ENCODE results near the gene KLHL29.

The KLHL29 gene

GRCh38 chr2:23485841-23486683 is 101.1 kb downstream of the KLHL29 start:
- no peak overlapping the region for H3K4me3 ChIP-seq (ENCODE audit: low read depth in 1 of 2, low read length in 2 of 2)
- TF ChIP-seq EZH2 (IDR thresholded peaks at IDR 0.05; ENCODE audit: borderline replicate concordance, low read depth, low read length, severe bottlenecking) (no peak), CTCF (IDR thresholded peaks at IDR 0.05; ENCODE audit: borderline replicate concordance, extremely low read depth, low read length, poor library complexity, severe bottlenecking) (no peak)
- ATAC-seq (ENCODE audit: insufficient read depth, low read depth) (no peak), DNase-seq (no peak)
- no peak overlapping the region for H2AFZ ChIP-seq (ENCODE audit: low read depth, low read length)
- H3K4me1 ChIP-seq (ENCODE audit: insufficient read depth, low read length), result no peaks in the 10 kb centered on the region
- peaks cover 28% of the 10 kb centered on the region for H4K20me1 ChIP-seq (ENCODE audit: insufficient read depth, low read length)
- no peaks in the 10 kb centered on the region for H3K27me3 ChIP-seq (ENCODE audit: insufficient read depth, low read length, poor library complexity)
- no peak overlapping the region for H3K27ac ChIP-seq (ENCODE audit: low read length)
- H3K9ac ChIP-seq (ENCODE audit: low read depth, low read length), result no peak overlapping the region
- H3K4me2 ChIP-seq (ENCODE audit: insufficient read depth, low read length), result no peak overlapping the region
- H3K79me2 ChIP-seq (ENCODE audit: insufficient read depth, low read length), result no peaks in the 10 kb centered on the region
- no peaks in the 10 kb centered on the region for H3K9me3 ChIP-seq (ENCODE audit: insufficient read depth, low read length, severe bottlenecking)
- no peaks in the 10 kb centered on the region for H3K36me3 ChIP-seq (ENCODE audit: insufficient read depth, low read length)

GRCh38 chr2:23486684-23487075 is 101.7 kb downstream of the KLHL29 start:
- H3K27ac ChIP-seq (ENCODE audit: low read length), result no peak overlapping the region
- H3K36me3 ChIP-seq (ENCODE audit: insufficient read depth, low read length), result no peaks in the 10 kb centered on the region
- no peaks in the 10 kb centered on the region for H3K79me2 ChIP-seq (ENCODE audit: insufficient read depth, low read length)
- H3K4me2 ChIP-seq (ENCODE audit: insufficient read depth, low read length), result no peak overlapping the region
- no peak for TF ChIP-seq CTCF (IDR thresholded peaks at IDR 0.05; ENCODE audit: borderline replicate concordance, extremely low read depth, low read length, poor library complexity, severe bottlenecking)
- TF ChIP-seq EZH2 (IDR thresholded peaks at IDR 0.05; ENCODE audit: borderline replicate concordance, low read depth, low read length, severe bottlenecking), result no peak
- DNase-seq, result no peak
- no peaks in the 10 kb centered on the region for H3K27me3 ChIP-seq (ENCODE audit: insufficient read depth, low read length, poor library complexity)
- no peak overlapping the region for H3K9ac ChIP-seq (ENCODE audit: low read depth, low read length)
- H3K9me3 ChIP-seq (ENCODE audit: insufficient read depth, low read length, severe bottlenecking), result no peaks in the 10 kb centered on the region
- peaks cover 33% of the 10 kb centered on the region for H4K20me1 ChIP-seq (ENCODE audit: insufficient read depth, low read length)
- no peak for ATAC-seq (ENCODE audit: insufficient read depth, low read depth)
- no peak overlapping the region for H3K4me3 ChIP-seq (ENCODE audit: low read depth in 1 of 2, low read length in 2 of 2)
- H2AFZ ChIP-seq (ENCODE audit: low read depth, low read length), result no peak overlapping the region
- no peaks in the 10 kb centered on the region for H3K4me1 ChIP-seq (ENCODE audit: insufficient read depth, low read length)

DNA sequence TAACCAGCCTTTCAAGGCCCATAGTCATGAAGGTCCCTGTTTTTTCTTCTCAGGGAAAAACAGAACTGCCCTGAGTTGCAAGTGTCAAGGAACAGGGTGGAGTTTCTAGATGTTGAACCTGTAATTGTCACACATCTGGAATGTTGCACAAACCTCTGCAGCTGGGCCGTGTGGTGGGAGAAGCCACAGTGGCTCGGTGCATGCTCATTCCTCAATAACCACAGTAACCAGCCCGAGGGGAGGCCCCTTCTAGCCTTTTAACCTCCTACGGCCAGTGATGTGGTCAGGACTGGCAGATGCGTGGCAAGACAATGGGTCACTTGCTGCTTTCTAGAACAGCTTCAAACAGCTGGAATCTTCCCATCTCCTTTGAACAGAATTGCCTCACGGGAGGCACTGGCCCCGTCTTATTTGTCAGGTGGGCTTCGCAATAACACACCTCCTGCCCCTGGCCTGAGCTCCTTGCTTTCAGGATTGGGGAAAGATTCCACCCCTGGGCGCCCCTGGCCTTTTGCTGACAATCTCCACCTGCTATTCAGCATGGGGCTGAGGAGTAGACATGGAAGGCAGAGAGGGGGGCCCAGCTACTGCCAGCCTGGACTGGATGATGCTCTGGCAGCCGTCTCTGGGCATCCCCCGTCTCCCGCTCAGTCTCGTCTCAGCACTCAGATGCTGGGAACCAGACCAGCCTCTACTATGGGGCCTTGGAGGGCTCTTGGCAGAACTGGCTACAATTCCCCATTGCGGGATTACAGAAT is 102.9 kb downstream of the KLHL29 start:
- ATAC-seq (ENCODE audit: insufficient read depth, low read depth), result no peak
- no peaks in the 10 kb centered on the region for H3K79me2 ChIP-seq (ENCODE audit: insufficient read depth, low read length)
- no peak overlapping the region for H3K4me3 ChIP-seq (ENCODE audit: low read depth in 1 of 2, low read length in 2 of 2)
- H3K4me2 ChIP-seq (ENCODE audit: insufficient read depth, low read length), result no peak overlapping the region
- peaks cover 40% of the 10 kb centered on the region for H4K20me1 ChIP-seq (ENCODE audit: insufficient read depth, low read length)
- no peak overlapping the region for H2AFZ ChIP-seq (ENCODE audit: low read depth, low read length)
- DNase-seq, result peak; percentile 10
- H3K9ac ChIP-seq (ENCODE audit: low read depth, low read length), result no peak overlapping the region
- no peaks in the 10 kb centered on the region for H3K36me3 ChIP-seq (ENCODE audit: insufficient read depth, low read length)
- H3K9me3 ChIP-seq (ENCODE audit: insufficient read depth, low read length, severe bottlenecking), result no peaks in the 10 kb centered on the region
- no peaks in the 10 kb centered on the region for H3K4me1 ChIP-seq (ENCODE audit: insufficient read depth, low read length)
- H3K27ac ChIP-seq (ENCODE audit: low read length), result no peak overlapping the region
- TF ChIP-seq EZH2 (IDR thresholded peaks at IDR 0.05; ENCODE audit: borderline replicate concordance, low read depth, low read length, severe bottlenecking) (no peak), CTCF (IDR thresholded peaks at IDR 0.05; ENCODE audit: borderline replicate concordance, extremely low read depth, low read length, poor library complexity, severe bottlenecking) (no peak)
- no peaks in the 10 kb centered on the region for H3K27me3 ChIP-seq (ENCODE audit: insufficient read depth, low read length, poor library complexity)

All from DND-41 (cell line).